Measurements from ENCODE around the gene MYBPHL. TPM values are rescaled to one million over a fixed set of nuclear protein-coding genes. Genes with fewer than 3 reads are reported as not detected.

The MYBPHL gene
- total and polyA plus RNA-seq, 2 experiments from 2014 or later: 3.6 to 7.4 TPM

DNA sequence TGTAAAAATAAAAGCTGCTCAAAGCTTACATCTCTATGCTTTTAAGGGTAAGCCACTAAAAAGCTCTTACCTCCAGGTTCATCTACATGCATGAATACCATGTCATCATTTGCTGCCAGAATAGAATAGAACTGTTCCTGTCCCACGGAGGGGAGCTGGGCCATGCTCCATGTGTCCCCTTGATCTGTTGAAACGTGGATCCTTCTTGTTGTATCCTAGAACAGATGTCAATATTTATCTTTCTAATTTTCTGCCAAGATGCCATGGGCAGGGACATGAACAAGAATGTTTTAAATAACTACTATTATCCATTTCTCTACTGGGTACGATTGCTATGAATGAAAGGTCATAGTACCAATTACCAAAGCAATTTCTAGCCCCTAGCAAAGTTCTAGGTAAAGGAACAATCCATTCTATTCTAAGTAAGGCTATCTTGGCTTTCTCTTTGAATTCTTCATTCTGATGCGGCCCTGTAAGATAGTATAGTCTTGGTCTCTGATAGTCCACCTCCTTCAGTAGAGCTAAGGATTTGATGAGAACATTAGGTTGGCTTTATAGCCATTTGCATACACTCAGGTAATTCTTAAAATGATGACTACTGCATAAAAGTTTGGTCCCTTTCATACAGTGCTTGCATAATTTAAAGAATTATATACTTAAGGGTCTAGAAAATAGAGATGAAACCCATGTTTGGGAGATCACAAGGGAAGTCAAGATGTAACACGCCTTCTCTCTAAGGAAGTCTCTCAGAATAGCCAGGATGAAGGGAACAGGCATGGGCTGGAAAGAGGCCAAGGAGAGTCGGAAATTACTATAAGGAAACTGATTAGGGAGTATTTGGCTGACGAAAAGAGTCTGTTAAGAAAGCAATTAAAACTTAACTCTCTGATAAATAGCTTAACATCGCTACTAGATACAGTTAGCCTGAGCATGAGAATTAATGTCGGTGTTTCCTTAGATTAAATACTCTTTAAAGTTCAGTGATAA lies 35.4 kb upstream of the MYBPHL start:
- no peak for DNase-seq (ENCODE audit: low spot score)
- Histone ChIP-seq H3K27ac (no peak overlapping the region), H3K79me2 (no peaks in the 10 kb centered on the region), H3K4me3 (no peak overlapping the region), H3K9me3 (ENCODE audit: low read depth) (no peaks in the 10 kb centered on the region), H2AFZ (no peak overlapping the region), H3K4me1 (ENCODE audit: insufficient read depth) (no peaks in the 10 kb centered on the region), H3K27me3 (no peaks in the 10 kb centered on the region), H3K9me2 (replicated peaks; ENCODE audit: insufficient read depth) (no peaks in the 10 kb centered on the region), H3K36me3 (replicated peaks; ENCODE audit: insufficient read depth, low read depth) (no peaks in the 10 kb centered on the region), H3K4me2 (no peak overlapping the region), H4K20me1 (ENCODE audit: insufficient read depth, poor library complexity, severe bottlenecking) (no peaks in the 10 kb centered on the region)
- 93% methylated on average over 9 of the region's 9 CpGs for WGBS (ENCODE audit: low lambda C conversion rate, missing lambda C conversion rate)
- TF ChIP-seq EZH2 (IDR thresholded peaks at IDR 0.05; ENCODE audit: borderline replicate concordance) (no peak), EZH2phosphoT487 (IDR thresholded peaks at IDR 0.05; ENCODE audit: low read depth, severe bottlenecking, unreplicated experiment) (no peak)
- TF ChIP-seq, protein P1, sequence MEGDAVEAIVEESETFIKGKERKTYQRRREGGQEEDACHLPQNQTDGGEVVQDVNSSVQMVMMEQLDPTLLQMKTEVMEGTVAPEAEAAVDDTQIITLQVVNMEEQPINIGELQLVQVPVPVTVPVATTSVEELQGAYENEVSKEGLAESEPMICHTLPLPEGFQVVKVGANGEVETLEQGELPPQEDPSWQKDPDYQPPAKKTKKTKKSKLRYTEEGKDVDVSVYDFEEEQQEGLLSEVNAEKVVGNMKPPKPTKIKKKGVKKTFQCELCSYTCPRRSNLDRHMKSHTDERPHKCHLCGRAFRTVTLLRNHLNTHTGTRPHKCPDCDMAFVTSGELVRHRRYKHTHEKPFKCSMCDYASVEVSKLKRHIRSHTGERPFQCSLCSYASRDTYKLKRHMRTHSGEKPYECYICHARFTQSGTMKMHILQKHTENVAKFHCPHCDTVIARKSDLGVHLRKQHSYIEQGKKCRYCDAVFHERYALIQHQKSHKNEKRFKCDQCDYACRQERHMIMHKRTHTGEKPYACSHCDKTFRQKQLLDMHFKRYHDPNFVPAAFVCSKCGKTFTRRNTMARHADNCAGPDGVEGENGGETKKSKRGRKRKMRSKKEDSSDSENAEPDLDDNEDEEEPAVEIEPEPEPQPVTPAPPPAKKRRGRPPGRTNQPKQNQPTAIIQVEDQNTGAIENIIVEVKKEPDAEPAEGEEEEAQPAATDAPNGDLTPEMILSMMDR (IDR thresholded peaks at IDR 0.05; ENCODE audit: poor library complexity): no peak

DNA sequence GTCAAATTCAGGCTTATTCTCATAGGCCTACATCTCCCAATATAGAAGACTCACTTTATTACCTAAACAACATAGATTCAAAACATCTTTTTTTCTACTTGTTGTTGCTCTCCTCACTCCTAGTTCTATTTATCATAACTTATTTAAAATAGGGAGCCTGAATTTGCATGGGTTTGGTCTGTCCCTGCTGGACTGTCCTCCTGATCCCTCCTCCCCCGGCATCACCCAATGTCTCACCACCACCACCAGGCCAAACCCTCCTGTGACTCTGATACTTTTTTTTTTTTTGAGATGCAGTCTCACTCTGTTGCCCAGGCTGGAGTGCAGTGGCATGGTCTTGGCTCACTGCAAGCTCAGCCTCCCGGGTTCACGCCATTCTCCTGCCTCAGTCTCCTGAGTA lies 31.8 kb upstream of the MYBPHL start:
- Histone ChIP-seq H3K4me1 (ENCODE audit: insufficient read depth) (no peaks in the 10 kb centered on the region), H3K79me2 (no peaks in the 10 kb centered on the region), H3K9me3 (ENCODE audit: low read depth) (no peaks in the 10 kb centered on the region), H3K36me3 (replicated peaks; ENCODE audit: insufficient read depth, low read depth) (no peaks in the 10 kb centered on the region), H3K27me3 (no peaks in the 10 kb centered on the region), H3K9me2 (replicated peaks; ENCODE audit: insufficient read depth) (no peaks in the 10 kb centered on the region), H2AFZ (no peak overlapping the region), H3K4me3 (no peak overlapping the region), H3K4me2 (no peak overlapping the region), H3K27ac (no peak overlapping the region), H4K20me1 (ENCODE audit: insufficient read depth, poor library complexity, severe bottlenecking) (no peaks in the 10 kb centered on the region)
- no peak for DNase-seq (ENCODE audit: low spot score)
- TF ChIP-seq, protein P1 (IDR thresholded peaks at IDR 0.05; ENCODE audit: poor library complexity): no peak
- TF ChIP-seq EZH2phosphoT487 (IDR thresholded peaks at IDR 0.05; ENCODE audit: low read depth, severe bottlenecking, unreplicated experiment): no peak
- no peak for TF ChIP-seq EZH2 (IDR thresholded peaks at IDR 0.05; ENCODE audit: borderline replicate concordance)
- 93% methylated on average over 3 of the region's 3 CpGs for WGBS (ENCODE audit: low lambda C conversion rate, missing lambda C conversion rate)

DNA sequence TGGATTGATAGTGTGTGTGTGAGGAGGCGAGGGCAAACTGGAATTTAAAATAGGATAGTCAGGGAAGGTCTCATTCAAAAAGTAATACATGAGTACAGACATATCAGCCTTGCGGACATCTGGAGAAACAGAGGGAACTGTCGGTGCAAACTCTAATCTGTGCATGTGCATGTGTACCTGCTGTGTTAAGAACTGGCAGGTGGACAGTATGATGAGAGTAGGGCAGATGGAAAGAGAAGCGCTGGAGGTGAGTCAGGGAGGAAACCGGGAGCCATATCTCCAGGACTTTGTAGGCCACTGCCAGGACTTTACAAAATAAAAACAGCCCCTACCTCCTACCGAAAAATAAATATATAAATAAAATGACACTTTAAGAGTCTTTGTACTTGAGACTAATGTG lies 31.3 kb upstream of the MYBPHL start:
- no peaks in the 10 kb centered on the region for H4K20me1 ChIP-seq (ENCODE audit: insufficient read depth, poor library complexity, severe bottlenecking)
- H3K79me2 ChIP-seq: no peaks in the 10 kb centered on the region
- no peaks in the 10 kb centered on the region for H3K36me3 ChIP-seq (replicated peaks; ENCODE audit: insufficient read depth, low read depth)
- no peak overlapping the region for H3K27ac ChIP-seq
- H3K4me2 ChIP-seq: no peak overlapping the region
- WGBS (ENCODE audit: low lambda C conversion rate, missing lambda C conversion rate): 96% methylated on average over 6 of the region's 6 CpGs
- no peak overlapping the region for H2AFZ ChIP-seq
- no peaks in the 10 kb centered on the region for H3K9me2 ChIP-seq (replicated peaks; ENCODE audit: insufficient read depth)
- DNase-seq (ENCODE audit: low spot score): no peak
- peaks cover 4% of the 10 kb centered on the region for H3K9me3 ChIP-seq (ENCODE audit: low read depth)
- TF ChIP-seq EZH2phosphoT487 (IDR thresholded peaks at IDR 0.05; ENCODE audit: low read depth, severe bottlenecking, unreplicated experiment): no peak
- TF ChIP-seq, protein P1 (IDR thresholded peaks at IDR 0.05; ENCODE audit: poor library complexity): no peak
- H3K27me3 ChIP-seq: no peaks in the 10 kb centered on the region
- H3K4me1 ChIP-seq (ENCODE audit: insufficient read depth): no peaks in the 10 kb centered on the region
- H3K4me3 ChIP-seq: no peak overlapping the region

Data from hepatocyte (in vitro differentiated cells).